HUES64 (cell line): ENCODE results near the gene ARMC6.

ENCODE experiments used
- H3K27ac ChIP-seq: 2 replicates; pipeline ENCODE4 v1.7.0; 2013; ENCODE audit warnings: low read depth, low read length, inconsistent platforms
- H3K27me3 ChIP-seq: 2 replicates; pipeline ENCODE4 v1.6.1; 2013; ENCODE audit warnings: mild to moderate bottlenecking, low read length; ENCODE audit not compliant: insufficient read depth
- H3K36me3 ChIP-seq: 2 replicates; pipeline ENCODE4 v1.6.1; 2013; ENCODE audit warnings: mild to moderate bottlenecking, low read length; ENCODE audit not compliant: insufficient read depth
- H3K4me1 ChIP-seq: 2 replicates; pipeline ENCODE4 v1.6.1; 2013; ENCODE audit warnings: mild to moderate bottlenecking, low read length, moderate library complexity; ENCODE audit not compliant: insufficient read depth
- H3K4me3 ChIP-seq: 2 replicates; pipeline ENCODE4 v1.5.1; 2013; ENCODE audit warnings: mild to moderate bottlenecking, low read length, moderate library complexity
- H3K9ac ChIP-seq: 2 replicates; pipeline ENCODE4 v1.6.1; 2013; ENCODE audit warnings: mild to moderate bottlenecking, low read depth, low read length
- H3K9me3 ChIP-seq: 2 replicates; pipeline ENCODE4 v1.6.1; 2013; ENCODE audit warnings: low read depth, low read length; ENCODE audit not compliant: insufficient read depth
- WGBS: fragments of 150-250, 120-280 bp; methylation state at CpG from one replicate; pipeline ENCODE4 v1.1.7; 2013; ENCODE audit warnings: missing lambda C conversion rate; 5-methylcytosine and 5-hydroxymethylcytosine counted together

The ARMC6 gene

GRCh38 chr19:19064098-19064722 is 30.8 kb downstream of the ARMC6 start:
- Histone ChIP-seq H3K27me3 (peaks cover 39% of the 10 kb centered on the region), H3K36me3 (peaks cover 1% of the 10 kb centered on the region; the same call in 1 of the 2 replicates), H3K9ac (no peak overlapping the region), H3K4me3 (peak overlapping the region; percentile 48), H3K9me3 (no peaks in the 10 kb centered on the region), H3K27ac (no peak overlapping the region), H3K4me1 (peaks cover 9% of the 10 kb centered on the region; the same call in 1 of the 2 replicates)
- WGBS = 8% methylated on average over 29 of the region's 29 CpGs

- Histone ChIP-seq H3K9ac (no peak overlapping the region), H3K4me3 (peak overlapping the region; percentile 48; the same call in 1 of the 2 replicates), H3K4me1 (peaks cover 9% of the 10 kb centered on the region; the same call in 1 of the 2 replicates), H3K9me3 (no peaks in the 10 kb centered on the region), H3K36me3 (no peaks in the 10 kb centered on the region), H3K27me3 (peaks cover 43% of the 10 kb centered on the region), H3K27ac (no peak overlapping the region)
- 16% methylated on average over 25 of the region's 25 CpGs for WGBS
These were observed 31.7 kb downstream of the ARMC6 start for GRCh38 chr19:19064811-19065745.

DNA sequence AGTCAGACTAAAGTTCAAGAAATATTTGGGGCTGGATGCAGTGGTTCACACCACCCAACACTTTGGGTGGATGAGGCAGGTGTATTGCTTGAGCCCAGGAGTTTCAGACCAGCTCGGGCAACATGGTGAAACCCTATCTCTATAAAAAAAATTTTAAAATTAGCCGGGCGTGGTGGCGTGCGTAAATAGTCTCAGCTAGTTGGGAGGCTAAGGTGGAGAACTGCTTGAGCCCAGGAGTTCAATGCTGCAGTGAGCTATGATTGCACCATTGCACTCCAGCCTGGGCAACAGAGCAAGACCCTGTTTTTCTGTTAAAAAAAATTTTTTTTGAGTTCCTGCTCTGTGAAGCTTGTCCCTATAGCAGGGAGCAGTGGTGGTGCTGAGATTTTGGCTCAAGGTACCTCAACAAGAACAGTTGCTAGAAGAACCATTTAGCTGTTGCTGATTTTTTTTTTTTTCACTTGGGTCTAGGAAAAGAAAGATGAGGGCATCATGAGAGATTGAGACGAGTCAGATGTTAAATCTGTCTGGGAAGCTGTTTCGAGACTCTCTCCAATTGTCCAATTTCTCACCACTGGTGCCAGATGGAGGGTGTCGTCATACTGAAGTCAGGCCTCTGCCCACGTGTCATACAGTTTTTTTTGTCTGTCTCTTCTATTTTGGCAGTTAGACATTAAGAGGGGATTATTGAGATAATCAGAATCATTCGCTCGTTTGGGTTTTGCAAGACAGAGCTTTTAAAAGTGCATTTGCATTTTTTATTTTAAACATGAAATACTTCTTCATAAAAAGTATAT is 34.1 kb downstream of the ARMC6 start:
- WGBS = 89% methylated on average over 10 of the region's 11 CpGs
- Histone ChIP-seq H3K27me3 (peaks cover 48% of the 10 kb centered on the region), H3K9me3 (no peaks in the 10 kb centered on the region), H3K9ac (no peak overlapping the region), H3K4me3 (no peak overlapping the region), H3K36me3 (no peaks in the 10 kb centered on the region), H3K27ac (no peak overlapping the region), H3K4me1 (peaks cover 8% of the 10 kb centered on the region; the same call in 1 of the 2 replicates)

- Histone ChIP-seq H3K4me3 (no peak overlapping the region), H3K9me3 (no peaks in the 10 kb centered on the region), H3K27me3 (peaks cover 52% of the 10 kb centered on the region), H3K27ac (no peak overlapping the region), H3K4me1 (peaks cover 6% of the 10 kb centered on the region; the same call in 1 of the 2 replicates), H3K36me3 (no peaks in the 10 kb centered on the region), H3K9ac (no peak overlapping the region)
- WGBS = 86% methylated on average over 10 of the region's 11 CpGs
These were observed 35.6 kb downstream of the ARMC6 start for GRCh38 chr19:19068659-19069654.

GRCh38 chr19:19071897-19072296 is 38.5 kb downstream of the ARMC6 start:
- Histone ChIP-seq H3K27ac (no peak overlapping the region), H3K27me3 (peaks cover 32% of the 10 kb centered on the region), H3K4me1 (no peaks in the 10 kb centered on the region), H3K9ac (no peak overlapping the region), H3K9me3 (no peaks in the 10 kb centered on the region), H3K36me3 (no peaks in the 10 kb centered on the region), H3K4me3 (no peak overlapping the region)
- WGBS = 90% methylated on average over 8 of the region's 8 CpGs

GRCh38 chr19:19074196-19074882 is 40.9 kb downstream of the ARMC6 start:
- 82% methylated on average over 13 of the region's 13 CpGs for whole genome bisulfite sequencing
- Histone ChIP-seq H3K4me1 (no peaks in the 10 kb centered on the region), H3K36me3 (no peaks in the 10 kb centered on the region), H3K9me3 (no peaks in the 10 kb centered on the region), H3K4me3 (no peak overlapping the region), H3K27me3 (peaks cover 22% of the 10 kb centered on the region), H3K9ac (no peak overlapping the region), H3K27ac (no peak overlapping the region)

DNA sequence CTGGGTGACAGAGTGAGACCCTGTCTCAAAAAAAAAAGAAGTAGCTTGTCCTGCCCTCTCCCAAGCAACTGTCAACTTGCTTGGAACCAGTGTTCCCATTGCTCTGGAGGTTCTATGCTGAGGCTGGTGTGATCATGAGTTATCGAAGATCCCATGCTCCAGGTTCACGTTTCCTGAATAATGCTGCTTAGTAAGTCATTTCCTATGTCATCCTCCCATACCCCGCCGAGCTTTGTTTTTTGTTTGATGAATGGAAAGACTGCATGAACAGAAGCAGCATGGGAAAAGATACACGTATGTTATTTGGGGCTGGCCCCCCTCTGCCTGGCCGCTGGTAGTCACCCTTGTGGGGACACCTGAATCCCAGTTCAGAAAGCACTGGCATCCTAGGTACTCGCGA is 41.7 kb downstream of the ARMC6 start:
- H3K4me1 ChIP-seq = no peaks in the 10 kb centered on the region
- H3K36me3 ChIP-seq = no peaks in the 10 kb centered on the region
- H3K9me3 ChIP-seq = no peaks in the 10 kb centered on the region
- no peak overlapping the region for H3K27ac ChIP-seq
- H3K9ac ChIP-seq = no peak overlapping the region
- 90% methylated on average over 8 of the region's 8 CpGs for WGBS
- no peak overlapping the region for H3K4me3 ChIP-seq
- peaks cover 19% of the 10 kb centered on the region for H3K27me3 ChIP-seq

DNA sequence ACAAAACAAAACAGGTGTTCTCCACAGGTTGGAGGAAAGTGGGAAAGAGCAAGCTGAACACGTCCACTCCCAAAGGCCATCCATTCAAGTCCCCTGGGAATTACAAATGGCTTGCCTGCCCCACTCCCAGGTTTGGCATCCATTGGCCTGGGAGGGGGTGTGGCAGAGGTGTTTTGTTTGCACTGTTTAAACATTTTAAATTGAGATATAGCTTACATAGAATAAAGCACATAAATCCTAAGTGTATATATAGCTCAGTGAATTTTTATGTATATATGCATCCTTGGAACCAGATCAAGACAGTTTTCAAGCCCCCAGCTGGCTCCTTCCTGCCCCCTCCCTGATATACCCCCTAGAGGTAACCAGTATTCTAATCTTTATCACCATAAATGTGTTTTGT is 43.1 kb downstream of the ARMC6 start:
- 90% methylated on average over 1 of the region's 1 CpG for WGBS
- Histone ChIP-seq H3K9me3 (no peaks in the 10 kb centered on the region), H3K4me3 (no peak overlapping the region), H3K4me1 (no peaks in the 10 kb centered on the region), H3K27me3 (peaks cover 17% of the 10 kb centered on the region), H3K9ac (no peak overlapping the region), H3K36me3 (no peaks in the 10 kb centered on the region), H3K27ac (no peak overlapping the region)

GRCh38 chr19:19077103-19077502 is 43.7 kb downstream of the ARMC6 start:
- Histone ChIP-seq H3K27ac (no peak overlapping the region), H3K27me3 (peaks cover 15% of the 10 kb centered on the region), H3K36me3 (no peaks in the 10 kb centered on the region), H3K9ac (no peak overlapping the region), H3K9me3 (no peaks in the 10 kb centered on the region), H3K4me1 (no peaks in the 10 kb centered on the region), H3K4me3 (no peak overlapping the region)
- WGBS = 99% methylated on average over 7 of the region's 7 CpGs

DNA sequence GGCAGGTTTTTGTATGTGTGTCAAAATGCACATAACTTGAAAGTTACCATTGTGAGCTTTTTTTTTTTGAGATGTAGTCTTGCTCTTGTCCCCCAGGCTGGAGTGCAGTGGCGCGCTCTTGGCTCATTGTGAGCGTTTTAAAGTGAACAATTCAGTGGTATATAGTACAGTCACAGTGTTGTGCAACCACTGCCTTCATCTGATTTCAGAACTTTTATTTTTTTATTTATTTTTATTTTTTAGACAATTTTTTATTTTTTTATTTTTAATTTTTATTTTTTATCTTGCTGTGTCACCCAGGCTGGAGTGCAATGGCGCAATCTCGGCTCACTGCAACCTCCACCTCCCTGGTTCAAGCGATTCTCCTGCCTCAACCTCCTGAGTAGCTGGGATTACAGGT is 45.4 kb downstream of the ARMC6 start:
- no peaks in the 10 kb centered on the region for H3K36me3 ChIP-seq
- no peak overlapping the region for H3K9ac ChIP-seq
- H3K9me3 ChIP-seq = no peaks in the 10 kb centered on the region
- H3K4me3 ChIP-seq = no peak overlapping the region
- H3K27ac ChIP-seq = no peak overlapping the region
- no peaks in the 10 kb centered on the region for H3K4me1 ChIP-seq
- peaks cover 11% of the 10 kb centered on the region for H3K27me3 ChIP-seq
- whole genome bisulfite sequencing = 97% methylated on average over 6 of the region's 6 CpGs
